Adipose tissue (tissue), 3 donors: ENCODE data around the gene SESN1. TPM values are rescaled to one million over a fixed set of nuclear protein-coding genes. Genes with fewer than 3 reads are reported as not detected.

ENCODE experiments used
- H3K27ac ChIP-seq: one replicate; pipeline ENCODE4 v1.5.1; 2013; ENCODE audit warnings: low read depth, low read length
- WGBS, 3 donors: extraction: QIAGEN DNeasy Blood & Tissue Kit; methylation state at CpG; one replicate each; pipeline ENCODE4 v1.1.7; 2013; 5-methylcytosine and 5-hydroxymethylcytosine counted together
- polyA plus RNA-seq, 3 donors: library from polyadenylated mRNA; stranded (reverse); fragments of 200-250 nt; gene quantifications; one replicate each; pipeline ENCODE4 v1.2.3, GENCODE V29; 2013
- donor health status: healthy with polysubstance abuse.
- donor health status: Bipolar disorder and iron deficiency.
- donor health status: healthy.

SESN1 gene
- polyA plus RNA-seq, 3 donors: 15.9 to 61.6 (median 19.5) TPM

DNA sequence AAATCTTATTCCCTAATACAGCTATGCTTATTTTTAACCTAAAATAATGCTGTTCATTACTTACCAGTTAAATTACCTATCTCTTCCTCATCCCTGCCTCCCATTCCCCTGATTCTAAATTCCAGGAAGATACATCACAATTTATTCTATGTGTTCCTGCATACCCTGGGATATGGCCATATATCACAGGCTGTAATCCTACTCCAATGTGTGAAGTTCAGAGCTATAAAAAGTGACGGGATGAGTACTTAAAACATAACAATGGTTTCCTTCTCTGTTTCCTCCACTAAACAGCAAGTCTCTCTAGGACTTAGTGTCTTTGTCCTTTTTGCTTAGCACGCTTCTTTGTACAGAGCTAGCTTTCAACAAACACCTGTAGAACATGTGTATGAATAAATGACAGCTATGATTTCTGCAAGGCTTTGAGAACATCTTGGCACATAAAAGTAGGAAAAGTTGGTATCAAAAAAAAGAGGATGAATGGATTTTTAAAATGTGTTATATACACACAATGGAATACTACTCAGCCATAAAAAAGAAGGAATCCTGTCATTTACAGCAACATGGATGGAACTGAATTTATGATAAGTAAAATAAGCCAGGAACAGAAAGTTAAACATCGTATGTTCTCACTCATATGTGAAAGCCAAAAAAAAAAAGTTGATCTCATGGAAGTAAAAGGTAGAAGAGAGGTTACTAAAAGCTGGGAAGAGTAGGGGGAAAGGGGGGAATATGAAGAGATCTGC lies 45.8 kb downstream of the SESN1 start:
- no peak overlapping the region for H3K27ac ChIP-seq
- 96 to 98% (median 97%) methylated on average over 3 of the region's 3 CpGs for WGBS, 3 donors

DNA sequence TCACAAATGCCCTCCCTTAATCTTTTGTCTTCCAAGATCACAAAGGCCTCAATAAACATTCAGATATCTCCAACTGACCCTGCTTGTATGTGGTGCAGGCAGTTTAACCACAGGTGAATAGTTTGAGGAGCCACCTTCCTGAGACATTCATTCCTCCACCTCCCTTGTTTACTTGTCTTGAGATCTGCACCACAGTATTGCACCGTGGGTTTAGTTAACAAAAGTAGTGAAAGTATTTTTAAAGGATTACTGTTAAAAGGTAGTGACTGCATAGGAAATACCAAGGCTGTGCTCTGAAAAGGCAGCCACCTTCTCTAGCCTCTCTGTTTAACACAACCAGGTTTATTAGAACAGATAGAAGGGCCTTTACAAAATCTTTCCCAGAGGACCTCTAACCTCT lies 46.5 kb downstream of the SESN1 start:
- WGBS, 3 donors: 28 to 76% (median 70%) methylated on average over 1 of the region's 1 CpG
- H3K27ac ChIP-seq: no peak overlapping the region

DNA sequence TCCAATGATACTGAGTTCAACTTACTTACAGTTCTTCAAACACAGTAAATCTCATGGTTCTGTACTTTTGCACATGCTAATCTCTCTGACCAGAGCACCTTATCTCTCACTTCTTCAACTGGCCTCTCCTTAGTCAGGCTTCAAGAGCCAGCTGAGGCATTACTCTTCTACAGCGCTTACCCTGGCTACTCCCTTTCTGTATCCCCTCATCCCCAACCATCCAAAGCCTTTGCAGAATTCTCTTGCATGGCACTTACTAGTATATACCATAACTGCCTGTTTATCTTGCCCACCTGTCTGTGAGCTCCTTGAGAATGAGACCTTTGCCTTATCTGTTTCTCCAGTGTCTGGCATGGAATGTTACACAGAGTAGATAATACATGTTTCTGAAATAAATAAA lies 49.2 kb downstream of the SESN1 start:
- WGBS, 3 donors: 98 to 100% (median 100%) methylated on average over 1 of the region's 1 CpG
- no peak overlapping the region for H3K27ac ChIP-seq

DNA sequence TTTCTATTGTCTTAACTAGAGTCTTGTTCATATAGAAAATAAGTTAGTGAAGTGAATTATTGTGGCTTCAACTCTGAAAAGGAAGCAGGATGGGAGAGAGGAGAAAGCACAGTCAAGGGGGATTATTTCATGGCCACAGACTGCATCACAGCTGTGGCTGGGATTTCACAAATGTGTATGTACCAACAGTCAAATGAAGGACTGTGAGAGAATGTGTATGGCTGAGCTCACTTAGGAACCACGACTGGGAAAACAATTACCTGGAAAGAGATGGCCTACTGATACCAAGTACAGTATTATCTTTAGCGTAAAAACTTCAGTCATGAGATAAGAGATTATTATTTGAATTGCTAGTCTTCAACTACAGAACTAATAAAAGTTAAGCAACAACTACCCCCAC lies 54.9 kb downstream of the SESN1 start:
- WGBS, 3 donors: 18 to 70% (median 70%) methylated on average over 2 of the region's 2 CpGs

DNA sequence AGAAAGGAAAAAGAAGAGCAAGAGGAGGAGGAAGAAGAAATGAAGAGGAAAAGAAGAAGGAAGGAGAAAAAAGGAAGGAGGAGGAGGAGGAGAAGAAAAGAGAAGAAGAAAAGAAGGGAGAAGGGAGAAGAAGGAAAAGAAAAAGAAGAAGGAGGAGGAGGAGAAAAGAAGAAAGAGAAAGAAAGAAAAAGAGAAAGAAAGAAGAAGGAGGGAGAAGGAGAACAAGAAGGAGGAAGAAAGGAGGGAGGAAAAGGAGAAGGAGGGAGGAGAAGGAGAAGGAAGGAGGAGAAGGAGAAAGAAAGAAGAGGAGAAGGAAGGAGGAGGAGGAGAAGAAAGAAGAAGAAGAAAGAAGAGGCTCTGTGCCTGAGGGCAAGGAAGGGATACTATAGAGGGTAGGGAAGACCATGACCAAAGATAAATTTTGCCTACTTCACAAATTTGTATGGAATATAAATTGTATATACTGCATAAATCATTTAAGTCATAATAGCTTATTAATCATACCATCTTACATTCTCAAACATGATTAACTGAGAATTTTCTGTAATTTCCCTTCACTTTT lies 55.7 kb downstream of the SESN1 start:
- no peak overlapping the region for H3K27ac ChIP-seq

More for the DNA sequence above, 54.9 kb downstream of the SESN1 start:
- H3K27ac ChIP-seq: no peak overlapping the region

DNA sequence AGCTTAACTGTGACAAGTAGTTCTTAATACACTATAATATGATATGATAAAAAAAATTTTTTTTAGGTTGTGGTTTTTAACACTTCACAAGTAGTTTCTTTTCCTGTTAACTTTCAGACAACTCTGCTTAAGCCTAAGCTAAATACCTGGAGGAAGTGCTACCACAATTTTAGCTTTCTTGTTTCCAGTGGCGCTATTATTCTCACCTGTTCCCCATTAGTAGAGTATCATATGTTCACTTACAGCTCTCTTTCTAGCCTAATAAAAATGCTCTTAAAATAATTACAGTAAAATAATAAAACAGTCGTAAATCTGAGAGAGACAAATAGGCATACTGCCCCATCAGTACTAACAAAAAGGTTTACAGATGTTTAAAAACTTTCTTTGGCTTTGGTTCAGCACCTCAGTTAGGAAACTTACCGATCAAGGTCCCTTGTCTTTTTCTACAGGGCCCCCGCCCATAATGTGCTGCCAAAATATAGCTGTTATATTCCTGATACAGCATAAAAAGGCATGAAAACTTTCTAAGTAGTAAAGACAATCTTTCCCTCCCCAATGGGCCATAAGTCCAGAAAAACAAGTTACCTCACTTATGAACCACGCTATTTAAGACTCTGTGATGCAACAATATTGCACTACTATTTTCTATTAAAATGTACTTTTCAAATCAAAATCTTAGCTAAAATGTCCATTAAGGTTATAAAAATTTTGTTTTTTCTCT lies 57.9 kb downstream of the SESN1 start:
- H3K27ac ChIP-seq: no peak overlapping the region
- 69 to 80% (median 69%) methylated on average over 5 of the region's 5 CpGs for WGBS, 3 donors

DNA sequence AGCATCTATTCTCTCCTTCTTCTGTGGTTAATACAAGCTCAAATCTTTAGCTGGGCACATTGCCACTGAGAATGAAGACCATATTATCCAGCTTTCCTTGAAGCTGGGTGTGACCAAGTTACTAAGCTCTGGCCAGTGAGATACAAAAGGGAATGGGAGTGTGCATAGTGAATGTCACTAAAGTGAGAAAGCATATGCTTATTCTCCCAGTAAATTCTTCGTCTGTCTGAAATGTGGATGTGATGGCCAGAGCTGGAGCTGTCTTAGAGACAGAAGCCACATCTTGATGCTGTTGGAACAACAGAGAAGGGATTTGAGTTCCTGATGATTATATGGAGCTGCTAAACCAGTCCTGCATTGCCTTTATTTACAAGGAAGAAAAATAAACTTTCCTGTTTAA lies 60.1 kb downstream of the SESN1 start:
- 52 to 70% (median 70%) methylated on average over 1 of the region's 1 CpG for WGBS, 3 donors
- no peak overlapping the region for H3K27ac ChIP-seq

DNA sequence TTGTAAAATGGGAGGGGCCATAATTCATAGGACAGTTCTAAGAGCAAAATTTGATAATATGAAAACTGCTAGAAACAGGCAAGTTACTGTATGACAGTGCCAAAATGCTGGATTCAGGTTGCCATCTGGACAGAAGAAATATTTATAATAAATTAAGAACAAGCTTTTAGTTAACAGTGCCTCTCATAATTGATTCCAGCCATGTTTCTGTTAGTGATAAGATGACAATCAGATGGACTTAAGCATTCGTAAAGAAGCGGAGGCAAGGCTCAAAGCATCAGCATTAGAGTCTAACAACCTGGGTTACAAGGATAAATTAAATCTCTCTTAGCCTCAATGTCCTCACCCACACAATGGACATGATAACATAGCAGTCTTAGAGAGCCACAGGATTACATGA lies 61.0 kb downstream of the SESN1 start:
- H3K27ac ChIP-seq: no peak overlapping the region
- WGBS, 3 donors: 88 to 91% (median 91%) methylated on average over 2 of the region's 2 CpGs

DNA sequence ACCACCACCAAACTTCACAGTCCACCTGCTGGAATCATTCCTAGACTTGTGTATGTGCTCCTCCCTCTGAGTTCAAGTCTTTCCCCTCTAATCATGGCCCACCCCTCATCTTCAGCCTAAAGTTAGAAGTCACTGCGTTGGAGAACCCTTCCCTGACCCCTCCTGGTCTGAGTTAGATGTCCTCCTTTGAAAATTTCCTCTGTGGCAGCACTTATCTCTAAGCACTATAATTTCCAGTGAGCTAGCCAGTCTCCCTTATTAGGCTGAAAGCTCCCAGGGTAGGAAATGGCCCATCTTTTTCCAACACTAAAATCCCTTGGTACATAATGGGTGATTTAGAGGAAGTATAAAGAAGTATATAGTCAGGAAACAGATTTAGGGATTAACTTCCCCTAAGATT lies 63.2 kb downstream of the SESN1 start:
- 70 to 95% (median 93%) methylated on average over 1 of the region's 1 CpG for WGBS, 3 donors
- H3K27ac ChIP-seq: no peak overlapping the region

DNA sequence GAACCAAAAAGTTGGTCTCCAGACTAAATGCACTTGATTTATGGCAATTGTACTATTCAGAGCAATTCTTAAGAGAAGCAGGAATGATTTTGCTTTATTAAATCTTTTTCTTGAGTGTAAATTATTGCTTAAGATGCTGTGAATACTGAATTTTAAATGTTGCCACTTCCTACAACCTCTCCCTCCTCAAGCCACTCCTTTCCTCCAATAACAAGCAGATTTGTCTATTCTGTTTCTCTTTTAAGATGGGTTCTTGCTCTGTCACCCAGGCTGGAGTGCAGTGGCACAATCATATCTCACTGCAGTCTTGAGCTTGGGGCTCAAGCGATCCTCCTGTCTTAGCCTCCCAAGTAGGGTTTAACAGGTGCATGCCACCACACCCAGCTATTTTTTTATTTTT lies 65.3 kb downstream of the SESN1 start:
- 97 to 100% (median 98%) methylated on average over 1 of the region's 1 CpG for WGBS, 3 donors
- no peak overlapping the region for H3K27ac ChIP-seq

DNA sequence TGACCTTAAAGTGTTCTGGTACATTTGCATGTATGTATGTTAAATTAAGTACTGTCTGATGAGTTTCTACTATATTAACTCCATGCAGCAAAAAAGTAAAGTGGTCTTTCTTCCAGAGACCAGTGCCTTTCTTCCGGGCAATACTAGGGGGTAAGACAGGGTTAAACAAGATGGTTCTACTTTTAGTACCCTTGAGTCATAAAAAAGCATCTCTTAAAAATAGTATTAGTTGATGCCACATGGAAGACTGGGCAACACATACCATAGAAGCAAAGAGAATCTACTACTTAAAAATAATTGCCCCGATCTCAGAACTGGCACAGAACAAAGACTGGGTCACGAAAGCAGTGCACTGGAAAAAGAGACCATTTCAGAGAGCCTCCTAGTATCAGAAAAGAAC lies 66.2 kb downstream of the SESN1 start:
- H3K27ac ChIP-seq: no peak overlapping the region
- WGBS, 3 donors: 94 to 96% (median 95%) methylated on average over 3 of the region's 3 CpGs

DNA sequence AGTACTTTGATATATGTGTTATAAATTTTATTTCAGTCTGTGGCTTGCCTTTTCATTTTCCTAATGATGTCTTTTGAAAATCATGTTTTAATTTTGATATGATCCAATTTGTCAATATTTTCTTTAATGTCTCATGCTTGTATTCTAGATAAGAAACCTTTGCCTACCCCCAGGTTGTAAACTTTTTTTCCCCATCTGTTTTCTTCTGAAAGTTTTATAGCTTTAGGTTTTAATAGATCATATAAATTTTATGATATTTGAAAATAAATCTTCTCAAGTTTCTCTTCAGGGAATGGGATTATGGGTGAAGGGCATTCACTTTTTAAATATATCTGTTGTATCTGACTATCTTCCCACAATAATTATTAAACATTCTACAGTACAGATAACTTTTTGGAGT lies 66.7 kb downstream of the SESN1 start:
- no peak overlapping the region for H3K27ac ChIP-seq

DNA sequence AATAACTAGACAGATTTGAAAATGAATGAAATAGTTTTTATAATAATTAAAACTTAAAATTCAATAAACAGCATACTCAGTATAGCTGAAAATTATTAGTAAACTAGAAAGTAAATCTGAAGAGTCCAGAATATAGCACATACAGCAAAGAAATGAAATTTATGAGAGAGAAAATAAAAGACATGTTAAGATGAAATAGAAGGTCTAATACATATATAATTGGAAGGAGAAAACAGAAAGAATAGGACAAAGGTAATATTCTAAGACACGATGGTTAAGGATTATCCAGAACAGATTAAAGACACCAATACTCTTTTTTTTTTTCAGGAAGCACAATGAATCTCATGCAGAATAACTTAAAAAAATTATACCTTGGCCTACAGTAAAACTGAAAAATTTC lies 69.0 kb downstream of the SESN1 start:
- H3K27ac ChIP-seq: no peak overlapping the region
- WGBS, 3 donors: 94 to 98% (median 97%) methylated on average over 1 of the region's 1 CpG

DNA sequence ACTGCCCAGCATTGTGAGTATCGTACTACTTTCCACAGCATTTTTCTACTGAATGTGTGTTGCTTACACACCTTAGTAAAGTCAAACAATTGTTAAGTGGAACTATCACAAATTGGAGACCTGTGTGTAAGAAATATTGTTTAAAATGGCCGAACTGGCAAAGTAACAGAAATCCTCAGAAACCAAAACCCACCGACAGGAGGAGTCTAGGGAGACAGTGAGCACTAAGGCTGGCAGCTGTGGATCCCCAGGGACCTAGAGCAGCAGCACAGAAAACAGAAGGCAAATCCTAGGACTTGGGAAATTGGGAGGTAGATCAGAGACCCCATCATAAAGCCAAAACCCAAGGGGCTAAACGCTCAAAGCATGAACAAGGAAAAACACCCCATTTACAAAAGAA lies 69.9 kb downstream of the SESN1 start:
- 84 to 87% (median 87%) methylated on average over 4 of the region's 4 CpGs for WGBS, 3 donors
- no peak overlapping the region for H3K27ac ChIP-seq

DNA sequence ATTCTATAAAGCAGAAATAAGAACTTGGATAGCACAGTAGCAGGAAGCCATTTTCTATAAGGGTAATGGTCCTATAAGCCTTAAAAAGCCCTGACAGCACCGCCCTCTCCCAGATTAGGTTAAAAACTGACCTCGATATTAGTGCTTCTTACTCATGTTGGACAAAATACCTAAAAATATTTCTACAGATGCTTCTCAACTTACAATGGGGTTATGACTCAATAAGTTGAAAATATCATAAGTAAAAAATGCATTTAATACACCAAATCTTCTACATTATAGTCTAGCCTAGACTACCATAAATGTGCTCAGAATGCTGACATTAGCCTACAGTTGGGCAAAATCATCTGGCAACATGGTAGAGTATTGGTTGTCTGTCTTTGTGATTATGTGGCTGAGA lies 70.3 kb downstream of the SESN1 start:
- 91 to 98% (median 95%) methylated on average over 2 of the region's 2 CpGs for WGBS, 3 donors
- no peak overlapping the region for H3K27ac ChIP-seq

DNA sequence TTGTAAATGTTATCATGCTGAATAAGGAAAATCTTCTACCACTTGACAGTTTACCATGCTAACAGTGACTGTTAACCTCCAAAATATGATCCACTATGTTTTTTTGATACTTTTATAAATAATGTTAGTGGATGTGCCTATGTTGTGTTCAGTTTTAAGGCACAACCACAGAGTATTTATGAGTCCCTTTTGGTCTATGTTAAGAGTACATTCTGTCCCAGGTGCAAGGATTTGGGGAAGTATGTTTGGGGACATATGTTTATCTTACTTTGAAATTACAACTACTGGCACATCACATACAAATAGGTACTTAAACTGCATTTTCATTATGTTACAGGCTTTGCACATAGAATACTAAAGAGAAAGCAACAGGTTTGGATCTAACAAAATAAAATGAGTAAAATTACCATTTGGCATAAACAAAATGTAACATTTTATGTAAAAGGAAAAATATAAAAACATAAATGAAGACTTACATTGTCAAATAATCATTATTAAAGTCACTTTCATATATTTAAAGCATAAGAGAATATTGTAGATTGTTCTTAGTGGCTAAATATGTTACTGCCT lies 71.2 kb downstream of the SESN1 start:
- H3K27ac ChIP-seq: no peak overlapping the region

DNA sequence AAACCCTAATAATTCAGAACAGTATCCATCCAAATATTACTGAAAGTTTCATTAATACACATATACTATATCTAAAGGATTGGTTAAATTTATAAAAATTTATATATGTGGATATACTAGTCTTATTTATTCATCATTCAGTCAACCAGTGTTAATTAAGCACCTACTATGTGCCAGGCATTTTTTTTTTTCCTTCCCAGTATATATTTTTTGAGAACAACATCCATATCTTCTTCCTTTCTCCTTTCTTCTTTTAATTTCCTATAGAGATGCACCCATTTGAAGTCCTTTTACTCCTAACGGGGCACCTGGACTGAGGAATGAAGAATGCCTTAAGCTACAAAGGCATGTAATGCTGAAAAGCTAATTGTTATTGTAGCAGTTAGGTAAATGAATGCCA lies 72.8 kb downstream of the SESN1 start:
- 96 to 100% (median 97%) methylated on average over 1 of the region's 1 CpG for WGBS, 3 donors

DNA sequence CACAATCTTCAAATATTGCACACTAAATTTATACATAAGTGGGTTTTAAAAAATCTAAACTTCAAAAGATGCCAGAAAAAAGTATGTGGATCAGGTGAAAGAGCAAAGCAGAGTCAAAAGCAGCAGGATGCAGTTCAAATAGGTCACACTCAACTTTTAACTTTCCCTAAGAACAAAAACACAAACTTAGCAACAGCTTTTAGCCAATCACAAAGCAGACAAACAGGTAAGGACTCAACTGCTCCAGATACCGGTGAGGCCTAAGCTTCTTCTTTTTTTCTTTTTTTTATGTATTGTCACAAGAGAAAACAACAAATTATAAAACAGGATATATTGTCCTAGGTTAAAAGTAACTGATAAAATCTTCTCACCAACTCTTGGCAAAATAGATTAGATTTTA lies 74.7 kb downstream of the SESN1 start:
- 48 to 59% (median 56%) methylated on average over 1 of the region's 1 CpG for WGBS, 3 donors

More for the DNA sequence above, 72.8 kb downstream of the SESN1 start:
- no peak overlapping the region for H3K27ac ChIP-seq

DNA sequence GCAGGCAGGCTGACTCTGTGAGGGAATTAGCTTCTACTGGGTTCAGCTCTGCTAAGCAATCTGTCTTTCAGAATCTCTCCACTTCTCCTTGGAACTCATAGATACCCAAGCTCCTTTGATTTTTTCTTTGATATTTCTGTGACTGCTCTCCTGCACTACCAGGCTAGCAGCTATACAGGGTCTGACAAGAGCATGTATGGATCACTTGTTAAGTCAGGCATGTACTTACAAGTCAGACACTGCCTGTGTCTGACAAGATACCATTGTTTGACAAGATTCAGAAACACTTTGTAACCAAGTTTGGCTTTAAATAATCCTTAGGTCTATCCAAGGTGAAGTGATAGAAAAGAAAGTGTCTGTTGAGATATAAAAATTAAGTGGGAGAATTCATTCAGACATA lies 79.5 kb downstream of the SESN1 start:
- no peak overlapping the region for H3K27ac ChIP-seq

More for the DNA sequence above, 74.7 kb downstream of the SESN1 start:
- no peak overlapping the region for H3K27ac ChIP-seq

DNA sequence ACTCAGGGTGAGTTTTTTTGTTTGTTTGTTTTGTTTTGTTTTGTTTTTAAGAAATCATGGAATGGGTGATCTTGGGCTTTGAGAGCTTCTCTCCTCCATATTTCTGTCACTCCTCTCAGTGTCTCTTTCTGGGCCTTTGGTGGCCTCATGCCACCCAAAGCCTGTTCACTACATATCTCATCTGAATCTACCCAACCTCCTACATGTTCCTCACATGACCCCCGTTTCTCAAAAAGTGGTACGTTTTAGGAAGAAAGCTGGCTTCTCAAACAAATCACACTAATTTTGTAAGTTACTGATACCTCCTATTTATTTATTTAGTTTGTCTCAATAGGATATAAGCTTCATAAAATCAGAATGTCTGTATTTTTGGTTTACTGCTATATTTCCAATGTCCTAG lies 80.0 kb downstream of the SESN1 start:
- no peak overlapping the region for H3K27ac ChIP-seq
- WGBS, 3 donors: 59 to 91% (median 81%) methylated on average over 2 of the region's 2 CpGs
